ENCODE results near the gene CD33. TPM values are rescaled to one million over a fixed set of nuclear protein-coding genes. Genes with fewer than 3 reads are reported as not detected.

Gene CD33
- total and polyA plus RNA-seq, 9 of the 15 experiments (the other 6 are each of a cell fraction or from before 2014, with no cell fraction given) = 36.1 to 88.6 (median 49.6) TPM

GRCh38 chr19:51224163-51224641 lies 678 bp upstream of the CD33 start (continued):
- TF ChIP-seq MAX (CRISPR knock-in tag; IDR thresholded peaks at IDR 0.05) (no peak), PHF8 (IDR thresholded peaks at IDR 0.05; ENCODE audit: borderline replicate concordance, low read length) (no peak), VEZF1 (CRISPR knock-in tag; IDR thresholded peaks at IDR 0.05) (no peak), HCFC1 (IDR thresholded peaks at IDR 0.05; ENCODE audit: low read depth, low read length) (no peak), RCOR1 (IDR thresholded peaks at IDR 0.05; ENCODE audit: borderline replicate concordance in 1 of 2, low read depth in 2 of 2, low read length in 2 of 2) (peak in 1 of 2 experiments; percentile 78; a peak in 3 of 4 replicates), ZNF282 (CRISPR knock-in tag; IDR thresholded peaks at IDR 0.05) (no peak), NFRKB (IDR thresholded peaks at IDR 0.05; ENCODE audit: low read depth) (no peak), THRA (IDR thresholded peaks at IDR 0.05) (no peak), POLR2G (IDR thresholded peaks at IDR 0.05; ENCODE audit: low read depth, low read length) (no peak), TAF1 (IDR thresholded peaks at IDR 0.05; ENCODE audit: control insufficient read depth, extremely low read depth, insufficient read depth, low read length, severe bottlenecking) (no peak), HDAC3 (IDR thresholded peaks at IDR 0.05; ENCODE audit: borderline replicate concordance, partially characterized antibody) (peak; percentile 60), HDAC6 (IDR thresholded peaks at IDR 0.05; ENCODE audit: low read depth, low read length) (no peak), NCOA4 (IDR thresholded peaks at IDR 0.05; ENCODE audit: partially characterized antibody) (no peak), ZNF436 (CRISPR knock-in tag; IDR thresholded peaks at IDR 0.05) (no peak), CC2D1A (IDR thresholded peaks at IDR 0.05) (peak; percentile 77; the same call in 1 of the 2 replicates), ZNF134 (CRISPR knock-in tag; conservative IDR thresholded peaks at IDR 0.05) (no peak), SMAD4 (CRISPR knock-in tag; conservative IDR thresholded peaks at IDR 0.05) (peak; percentile 59), ETV5 (CRISPR knock-in tag; IDR thresholded peaks at IDR 0.05; ENCODE audit: low read depth) (no peak), TAF7 (tag; IDR thresholded peaks at IDR 0.05) (no peak), CREB3L1 (IDR thresholded peaks at IDR 0.05; ENCODE audit: borderline replicate concordance, low read depth) (no peak), CBFA2T3 (IDR thresholded peaks at IDR 0.05) (peak; percentile 95), SP2 (IDR thresholded peaks at IDR 0.05; ENCODE audit: extremely low read depth, low read depth, low read length, poor library complexity, severe bottlenecking) (no peak), ETS1 (conservative IDR thresholded peaks at IDR 0.05; ENCODE audit: control insufficient read depth, low read depth, low read length) (no peak), ZNF668 (CRISPR knock-in tag; IDR thresholded peaks at IDR 0.05) (no peak)
